Astrocyte (in vitro differentiated cells and primary cell): ENCODE measurements around the gene C1orf198. TPM values are rescaled to one million over a fixed set of nuclear protein-coding genes. Genes with fewer than 3 reads are reported as not detected.

Experiments
- DNase-seq: peaks from one replicate; pipeline ENCODE4 v3.0.0-alpha.2; 2010; ENCODE audit warnings: low read depth
- FAIRE-seq: peaks from 2 replicates; lab custom pipeline; 2011; peaks lifted over from hg19 to GRCh38; lab: Jason Lieb, UNC
- H2AFZ ChIP-seq: 2 replicates; pipeline ENCODE4 v1.6.0; 2012; ENCODE audit warnings: low read depth, low read length, inconsistent platforms
- H3K27ac ChIP-seq: 2 replicates; pipeline ENCODE4 v1.5.1; 2011; ENCODE audit warnings: low read depth, low read length, inconsistent platforms
- H3K27me3 ChIP-seq: 2 replicates; pipeline ENCODE4 v1.6.0; 2011; ENCODE audit warnings: low read length, inconsistent platforms; ENCODE audit not compliant: insufficient read depth
- H3K36me3 ChIP-seq: 2 replicates; pipeline ENCODE4 v1.5.1; 2011; ENCODE audit warnings: low read length, inconsistent platforms; ENCODE audit not compliant: insufficient read depth
- H3K4me1 ChIP-seq: 2 replicates; pipeline ENCODE4 v1.5.1; 2011; ENCODE audit warnings: low read length, inconsistent platforms; ENCODE audit not compliant: insufficient read depth
- H3K4me2 ChIP-seq: 2 replicates; pipeline ENCODE4 v1.6.0; 2012; ENCODE audit warnings: low read length, inconsistent platforms
- H3K4me3 ChIP-seq: 2 replicates; pipeline ENCODE4 v1.5.1; 2011; ENCODE audit warnings: low read depth, mild to moderate bottlenecking, low read length, inconsistent platforms; ENCODE audit not compliant: insufficient read depth
- H3K79me2 ChIP-seq: 2 replicates; pipeline ENCODE4 v1.6.0; 2012; ENCODE audit warnings: mild to moderate bottlenecking, low read length, inconsistent platforms; ENCODE audit not compliant: insufficient read depth
- H3K9ac ChIP-seq: 2 replicates; pipeline ENCODE4 v1.6.0; 2012; ENCODE audit warnings: mild to moderate bottlenecking, low read length, inconsistent platforms
- H3K9me3 ChIP-seq: 2 replicates; pipeline ENCODE4 v1.5.1; 2012; ENCODE audit warnings: low read depth, mild to moderate bottlenecking, low read length, inconsistent platforms; ENCODE audit not compliant: insufficient read depth
- H4K20me1 ChIP-seq: 2 replicates; pipeline ENCODE4 v1.6.0; 2012; ENCODE audit warnings: low read length, inconsistent platforms; ENCODE audit not compliant: insufficient read depth
- H3K27ac Mint-ChIP-seq: one replicate; pipeline ENCODE4 v1.8.0; 2021; ENCODE audit warnings: mild to moderate bottlenecking, mixed read lengths; ENCODE audit not compliant: unreplicated experiment
- H3K27me3 Mint-ChIP-seq: one replicate; pipeline ENCODE4 v1.8.0; 2021; ENCODE audit warnings: low read depth, mixed read lengths; ENCODE audit not compliant: unreplicated experiment
- H3K36me3 Mint-ChIP-seq: one replicate; pipeline ENCODE4 v1.8.0; 2021; ENCODE audit warnings: low read depth, mixed read lengths; ENCODE audit not compliant: unreplicated experiment
- H3K4me1 Mint-ChIP-seq: one replicate; pipeline ENCODE4 v1.8.0; 2021; ENCODE audit warnings: low read depth, mixed read lengths; ENCODE audit not compliant: unreplicated experiment
- H3K4me3 Mint-ChIP-seq: one replicate; pipeline ENCODE4 v1.8.0; 2021; ENCODE audit warnings: mild to moderate bottlenecking, moderate library complexity, mixed read lengths; ENCODE audit not compliant: unreplicated experiment
- H3K9me3 Mint-ChIP-seq: one replicate; pipeline ENCODE4 v1.8.0; 2021; ENCODE audit warnings: mild to moderate bottlenecking, mixed read lengths; ENCODE audit not compliant: unreplicated experiment
- EZH2 ChIP-seq: IDR thresholded peaks from 2 replicates; pipeline ENCODE4 v1.6.1; 2012; ENCODE audit warnings: mild to moderate bottlenecking, low read length, inconsistent platforms; ENCODE audit not compliant: insufficient read depth
- total RNA-seq: library from RNA; stranded (reverse); gene quantifications from 2 replicates; pipeline ENCODE4 v1.2.1, GENCODE V29; 2021
- TF ChIP-seq, protein P1 (sequence below): IDR thresholded peaks from 2 replicates; pipeline ENCODE4 v1.5.1; 2011; ENCODE audit warnings: low read depth, mild to moderate bottlenecking, inconsistent platforms, low read length, moderate library complexity; ENCODE audit not compliant: insufficient read depth

The C1orf198 gene
- total RNA-seq, 1 donor from 2014 or later = 102 TPM

GRCh38 chr1:230895452-230895851, 27.1 kb upstream of the C1orf198 start:
- H3K9me3 Mint-ChIP-seq = no peaks in the 10 kb centered on the region

DNA sequence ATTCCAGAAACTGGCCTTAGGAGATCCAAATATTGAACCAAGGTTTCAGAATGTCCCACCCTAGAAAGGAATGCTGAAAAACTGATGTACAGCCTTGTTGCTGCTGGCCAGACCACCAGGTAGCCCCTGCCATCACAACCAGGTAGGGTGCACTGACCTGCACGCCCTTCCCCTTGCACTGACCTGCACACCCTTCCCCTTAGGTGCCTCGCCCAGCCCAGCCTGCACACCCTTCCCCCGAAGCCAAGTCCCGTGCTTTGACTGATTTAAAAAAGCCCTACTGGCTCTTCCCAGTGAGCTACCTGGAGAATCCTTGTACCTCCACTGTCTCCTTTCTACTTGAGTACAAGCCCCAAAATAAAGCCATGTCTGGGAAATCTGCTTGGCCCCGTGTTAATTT, 26.3 kb upstream of the C1orf198 start:
- TF ChIP-seq, protein P1, sequence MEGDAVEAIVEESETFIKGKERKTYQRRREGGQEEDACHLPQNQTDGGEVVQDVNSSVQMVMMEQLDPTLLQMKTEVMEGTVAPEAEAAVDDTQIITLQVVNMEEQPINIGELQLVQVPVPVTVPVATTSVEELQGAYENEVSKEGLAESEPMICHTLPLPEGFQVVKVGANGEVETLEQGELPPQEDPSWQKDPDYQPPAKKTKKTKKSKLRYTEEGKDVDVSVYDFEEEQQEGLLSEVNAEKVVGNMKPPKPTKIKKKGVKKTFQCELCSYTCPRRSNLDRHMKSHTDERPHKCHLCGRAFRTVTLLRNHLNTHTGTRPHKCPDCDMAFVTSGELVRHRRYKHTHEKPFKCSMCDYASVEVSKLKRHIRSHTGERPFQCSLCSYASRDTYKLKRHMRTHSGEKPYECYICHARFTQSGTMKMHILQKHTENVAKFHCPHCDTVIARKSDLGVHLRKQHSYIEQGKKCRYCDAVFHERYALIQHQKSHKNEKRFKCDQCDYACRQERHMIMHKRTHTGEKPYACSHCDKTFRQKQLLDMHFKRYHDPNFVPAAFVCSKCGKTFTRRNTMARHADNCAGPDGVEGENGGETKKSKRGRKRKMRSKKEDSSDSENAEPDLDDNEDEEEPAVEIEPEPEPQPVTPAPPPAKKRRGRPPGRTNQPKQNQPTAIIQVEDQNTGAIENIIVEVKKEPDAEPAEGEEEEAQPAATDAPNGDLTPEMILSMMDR = no peak
- H3K36me3 Mint-ChIP-seq = no peaks in the 10 kb centered on the region
- no peak overlapping the region for H3K4me2 ChIP-seq
- H3K4me1 Mint-ChIP-seq = peaks cover 7% of the 10 kb centered on the region
- no peak overlapping the region for H3K4me3 ChIP-seq
- H3K9ac ChIP-seq = no peak overlapping the region
- no peak overlapping the region for H2AFZ ChIP-seq
- DNase-seq (no peak), FAIRE-seq (no peak)
- no peaks in the 10 kb centered on the region for H3K27me3 Mint-ChIP-seq
- no peaks in the 10 kb centered on the region for H4K20me1 ChIP-seq
- H3K27me3 ChIP-seq = no peaks in the 10 kb centered on the region
- H3K9me3 ChIP-seq = no peaks in the 10 kb centered on the region
- no peaks in the 10 kb centered on the region for H3K9me3 Mint-ChIP-seq
- no peak overlapping the region for H3K27ac ChIP-seq
- no peak overlapping the region for H3K4me3 Mint-ChIP-seq
- no peaks in the 10 kb centered on the region for H3K4me1 ChIP-seq
- no peaks in the 10 kb centered on the region for H3K79me2 ChIP-seq
- H3K27ac Mint-ChIP-seq = no peak overlapping the region
- no peaks in the 10 kb centered on the region for H3K36me3 ChIP-seq

More at GRCh38 chr1:230895452-230895851, 27.1 kb upstream of the C1orf198 start:
- FAIRE-seq = no peak
- DNase-seq = no peak
- peaks cover 5% of the 10 kb centered on the region for H3K4me1 ChIP-seq
- no peaks in the 10 kb centered on the region for H4K20me1 ChIP-seq
- H3K4me3 Mint-ChIP-seq = no peak overlapping the region
- no peak overlapping the region for H2AFZ ChIP-seq
- no peak overlapping the region for H3K4me2 ChIP-seq
- no peak overlapping the region for H3K27ac Mint-ChIP-seq
- H3K27me3 ChIP-seq = no peaks in the 10 kb centered on the region
- no peaks in the 10 kb centered on the region for H3K36me3 Mint-ChIP-seq
- no peak overlapping the region for H3K9ac ChIP-seq
- no peaks in the 10 kb centered on the region for H3K9me3 ChIP-seq
- no peaks in the 10 kb centered on the region for H3K79me2 ChIP-seq
- peaks cover 9% of the 10 kb centered on the region for H3K4me1 Mint-ChIP-seq
- H3K4me3 ChIP-seq = no peak overlapping the region
- H3K36me3 ChIP-seq = no peaks in the 10 kb centered on the region
- H3K27me3 Mint-ChIP-seq = no peaks in the 10 kb centered on the region
- no peak for TF ChIP-seq EZH2
- TF ChIP-seq, protein P1 = no peak
- no peak overlapping the region for H3K27ac ChIP-seq

GRCh38 chr1:230894032-230894431, 25.7 kb upstream of the C1orf198 start:
- FAIRE-seq = no peak
- H3K4me3 ChIP-seq = no peak overlapping the region

More at GRCh38 chr1:230894032-230894431, 25.7 kb upstream of the C1orf198 start:
- no peak for DNase-seq
- TF ChIP-seq EZH2 = no peak
- TF ChIP-seq, protein P1 = no peak
- Mint-ChIP-seq H3K27ac (no peak overlapping the region), H3K9me3 (no peaks in the 10 kb centered on the region), H3K4me1 (peaks cover 7% of the 10 kb centered on the region), H3K4me3 (no peak overlapping the region), H3K27me3 (no peaks in the 10 kb centered on the region), H3K36me3 (no peaks in the 10 kb centered on the region)
- Histone ChIP-seq H3K9me3 (no peaks in the 10 kb centered on the region), H3K4me1 (no peaks in the 10 kb centered on the region), H3K9ac (no peak overlapping the region), H3K79me2 (no peaks in the 10 kb centered on the region), H3K4me2 (no peak overlapping the region), H2AFZ (no peak overlapping the region), H3K27me3 (no peaks in the 10 kb centered on the region), H3K27ac (no peak overlapping the region), H3K36me3 (no peaks in the 10 kb centered on the region), H4K20me1 (no peaks in the 10 kb centered on the region)
